ENCODE results near the gene AOPEP.

Gene AOPEP

DNA sequence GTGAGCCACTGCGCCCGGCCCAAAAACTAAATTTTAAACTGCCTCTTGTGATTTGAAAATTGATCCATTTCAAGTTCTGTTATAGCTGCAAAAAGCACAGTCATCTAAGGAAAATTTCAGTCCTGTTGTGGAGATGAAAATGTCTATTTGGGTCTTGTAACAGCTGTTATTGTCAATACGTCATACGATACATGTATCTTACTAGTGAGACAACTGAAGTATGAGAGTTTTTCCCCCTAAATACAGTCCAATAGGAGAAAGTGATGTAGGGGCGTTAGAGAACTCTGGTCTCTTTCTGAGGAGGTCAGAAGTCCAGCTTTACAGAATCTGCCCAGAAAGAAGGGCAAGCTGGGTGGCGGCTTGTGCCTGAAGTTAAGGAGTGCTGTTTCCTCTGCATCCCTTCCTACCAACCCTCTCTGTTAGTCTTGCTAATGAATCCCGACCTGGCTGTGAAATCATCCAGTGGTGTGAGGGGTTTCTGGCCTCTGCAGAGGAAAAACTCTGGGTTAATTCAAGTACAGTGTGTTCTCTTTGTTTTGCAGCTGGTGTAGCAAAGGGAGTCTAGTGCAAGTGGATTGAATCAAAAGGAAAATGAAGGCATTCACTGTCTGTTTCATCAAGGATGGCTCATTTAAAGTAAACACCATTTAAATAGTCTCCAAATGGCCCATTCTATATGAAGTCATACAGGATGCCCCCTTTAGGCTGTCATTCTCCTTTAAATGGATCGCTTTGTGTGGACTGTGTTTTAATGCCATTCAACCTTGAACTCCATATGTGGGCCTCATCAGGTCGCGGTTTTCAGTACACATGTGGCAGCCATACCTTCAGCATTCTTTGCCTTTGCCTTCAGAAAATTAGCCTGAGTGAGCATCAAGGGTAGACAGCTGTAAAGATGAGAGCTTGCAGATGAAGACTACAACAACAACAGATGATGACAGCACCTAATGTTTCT is 59.0 kb downstream of the AOPEP start:
- Histone ChIP-seq H3K4me3 (ENCODE audit: low read depth in 1 of 5, low read length in 5 of 5) (no peak overlapping the region), H3K4me1 (ENCODE audit: control insufficient read depth in 5 of 5, insufficient read depth in 5 of 5, low read length in 5 of 5) (peaks cover 0 to 11% (median 6%) of the 10 kb centered on the region in 5 donors), H3K27me3 (ENCODE audit: control insufficient read depth in 5 of 5, insufficient read depth in 4 of 5, low read length in 5 of 5) (no peaks in the 10 kb centered on the region), H3K9me3 (ENCODE audit: control insufficient read depth in 5 of 5, low read length in 5 of 5) (no peaks in the 10 kb centered on the region), H3K27ac (ENCODE audit: low read depth, low read length) (no peak overlapping the region), H3K9ac (ENCODE audit: low read length in 5 of 5) (no peak overlapping the region), H3K36me3 (ENCODE audit: control insufficient read depth in 5 of 5, insufficient read depth in 5 of 5, low read length in 5 of 5) (no peaks in the 10 kb centered on the region)

- Histone ChIP-seq H3K27me3 (ENCODE audit: control insufficient read depth in 5 of 5, insufficient read depth in 4 of 5, low read length in 5 of 5) (no peaks in the 10 kb centered on the region), H3K4me1 (ENCODE audit: control insufficient read depth in 5 of 5, insufficient read depth in 5 of 5, low read length in 5 of 5) (peaks cover 0 to 11% (median 6%) of the 10 kb centered on the region in 5 donors), H3K36me3 (ENCODE audit: control insufficient read depth in 5 of 5, insufficient read depth in 5 of 5, low read length in 5 of 5) (no peaks in the 10 kb centered on the region), H3K9me3 (ENCODE audit: control insufficient read depth in 5 of 5, low read length in 5 of 5) (no peaks in the 10 kb centered on the region), H3K9ac (ENCODE audit: low read length in 5 of 5) (no peak overlapping the region), H3K4me3 (ENCODE audit: low read depth in 1 of 5, low read length in 5 of 5) (no peak overlapping the region), H3K27ac (ENCODE audit: low read depth, low read length) (no peak overlapping the region)
Observed at GRCh38 chr9:94786586-94786985, 60.1 kb downstream of the AOPEP start.

DNA sequence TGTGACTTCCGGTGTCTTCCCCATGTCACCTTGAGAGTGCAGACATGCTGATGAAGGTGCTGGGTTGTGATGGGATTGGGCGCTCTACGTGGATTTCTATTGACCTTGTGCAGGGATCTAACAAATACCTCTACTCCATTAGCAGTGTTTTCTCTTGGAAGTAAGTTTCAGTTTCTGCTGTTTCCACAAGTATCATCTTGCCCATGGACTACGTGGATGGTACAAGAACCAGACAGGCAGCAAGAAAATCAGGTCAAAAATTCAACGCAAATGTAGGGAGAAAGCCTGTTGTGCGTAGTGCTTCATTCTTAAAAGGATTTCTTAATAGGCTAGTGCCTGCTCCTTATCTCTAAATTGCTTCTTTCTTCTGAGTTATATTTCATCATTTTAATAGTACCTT is 60.8 kb downstream of the AOPEP start:
- Histone ChIP-seq H3K36me3 (ENCODE audit: control insufficient read depth in 5 of 5, insufficient read depth in 5 of 5, low read length in 5 of 5) (no peaks in the 10 kb centered on the region), H3K9ac (ENCODE audit: low read length in 5 of 5) (no peak overlapping the region), H3K9me3 (ENCODE audit: control insufficient read depth in 5 of 5, low read length in 5 of 5) (no peaks in the 10 kb centered on the region), H3K4me1 (ENCODE audit: control insufficient read depth in 5 of 5, insufficient read depth in 5 of 5, low read length in 5 of 5) (peaks cover 0 to 10% (median 6%) of the 10 kb centered on the region in 5 donors), H3K4me3 (ENCODE audit: low read depth in 1 of 5, low read length in 5 of 5) (no peak overlapping the region), H3K27me3 (ENCODE audit: control insufficient read depth in 5 of 5, insufficient read depth in 4 of 5, low read length in 5 of 5) (no peaks in the 10 kb centered on the region), H3K27ac (ENCODE audit: low read depth, low read length) (no peak overlapping the region)

GRCh38 chr9:94788570-94789105 is 62.1 kb downstream of the AOPEP start:
- H3K9ac ChIP-seq (ENCODE audit: low read length in 5 of 5), result no peak overlapping the region
- no peaks in the 10 kb centered on the region for H3K4me1 ChIP-seq (ENCODE audit: control insufficient read depth in 5 of 5, insufficient read depth in 5 of 5, low read length in 5 of 5)
- H3K36me3 ChIP-seq (ENCODE audit: control insufficient read depth in 5 of 5, insufficient read depth in 5 of 5, low read length in 5 of 5), result no peaks in the 10 kb centered on the region
- no peak overlapping the region for H3K27ac ChIP-seq (ENCODE audit: low read depth, low read length)
- no peaks in the 10 kb centered on the region for H3K27me3 ChIP-seq (ENCODE audit: control insufficient read depth in 5 of 5, insufficient read depth in 4 of 5, low read length in 5 of 5)
- no peaks in the 10 kb centered on the region for H3K9me3 ChIP-seq (ENCODE audit: control insufficient read depth in 5 of 5, low read length in 5 of 5)
- no peak overlapping the region for H3K4me3 ChIP-seq (ENCODE audit: low read depth in 1 of 5, low read length in 5 of 5)

DNA sequence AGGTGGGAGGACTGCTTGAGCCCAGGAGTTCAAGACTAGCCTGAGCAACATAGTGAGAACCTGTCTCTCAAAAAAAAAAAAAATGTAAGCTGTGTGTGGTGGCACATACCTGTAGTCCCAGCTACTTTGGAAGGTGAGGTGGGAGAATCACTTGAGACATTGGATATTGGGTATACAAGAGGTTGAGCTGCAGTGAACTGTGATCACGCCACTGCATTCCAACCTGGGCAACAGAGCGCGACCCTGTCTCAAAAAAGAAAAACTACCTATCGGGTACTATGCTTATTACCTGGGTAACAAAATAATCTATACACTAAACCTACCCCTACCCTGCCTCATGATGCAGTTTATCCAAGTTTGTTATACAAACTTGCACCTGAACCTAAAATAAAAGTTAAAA is 64.9 kb downstream of the AOPEP start:
- Histone ChIP-seq H3K4me1 (ENCODE audit: control insufficient read depth in 5 of 5, insufficient read depth in 5 of 5, low read length in 5 of 5) (peaks cover 0 to 3% (median 0%) of the 10 kb centered on the region in 5 donors), H3K4me3 (ENCODE audit: low read depth in 1 of 5, low read length in 5 of 5) (no peak overlapping the region), H3K9me3 (ENCODE audit: control insufficient read depth in 5 of 5, low read length in 5 of 5) (no peaks in the 10 kb centered on the region), H3K36me3 (ENCODE audit: control insufficient read depth in 5 of 5, insufficient read depth in 5 of 5, low read length in 5 of 5) (peaks cover 0 to 8% (median 0%) of the 10 kb centered on the region in 5 donors), H3K27ac (ENCODE audit: low read depth, low read length) (no peak overlapping the region), H3K9ac (ENCODE audit: low read length in 5 of 5) (no peak overlapping the region), H3K27me3 (ENCODE audit: control insufficient read depth in 5 of 5, insufficient read depth in 4 of 5, low read length in 5 of 5) (no peaks in the 10 kb centered on the region)

DNA sequence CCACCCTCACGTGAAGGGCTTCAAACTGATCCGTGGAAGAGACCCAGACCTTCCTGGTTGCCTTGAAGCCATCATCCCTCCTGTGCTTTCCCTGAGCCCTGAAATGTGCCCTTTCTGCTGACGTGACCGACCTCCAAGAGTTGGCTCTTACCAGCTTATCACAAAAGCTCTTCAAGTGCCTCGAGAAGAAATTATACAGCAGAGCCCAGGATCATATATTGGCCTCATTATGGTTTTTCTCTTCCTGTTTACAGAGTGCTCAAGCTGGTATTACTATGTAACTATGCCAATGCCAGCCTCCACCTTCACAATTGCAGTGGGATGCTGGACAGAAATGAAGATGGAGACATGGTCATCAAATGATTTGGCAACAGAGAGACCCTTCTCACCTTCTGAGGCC is 66.0 kb downstream of the AOPEP start:
- Histone ChIP-seq H3K9ac (ENCODE audit: low read length in 5 of 5) (no peak overlapping the region), H3K4me3 (ENCODE audit: low read depth in 1 of 5, low read length in 5 of 5) (no peak overlapping the region), H3K4me1 (ENCODE audit: control insufficient read depth in 5 of 5, insufficient read depth in 5 of 5, low read length in 5 of 5) (peaks cover 0 to 3% (median 0%) of the 10 kb centered on the region in 5 donors), H3K36me3 (ENCODE audit: control insufficient read depth in 5 of 5, insufficient read depth in 5 of 5, low read length in 5 of 5) (peaks cover 0 to 8% (median 0%) of the 10 kb centered on the region in 5 donors), H3K27ac (ENCODE audit: low read depth, low read length) (no peak overlapping the region), H3K27me3 (ENCODE audit: control insufficient read depth in 5 of 5, insufficient read depth in 4 of 5, low read length in 5 of 5) (no peaks in the 10 kb centered on the region), H3K9me3 (ENCODE audit: control insufficient read depth in 5 of 5, low read length in 5 of 5) (no peaks in the 10 kb centered on the region)

DNA sequence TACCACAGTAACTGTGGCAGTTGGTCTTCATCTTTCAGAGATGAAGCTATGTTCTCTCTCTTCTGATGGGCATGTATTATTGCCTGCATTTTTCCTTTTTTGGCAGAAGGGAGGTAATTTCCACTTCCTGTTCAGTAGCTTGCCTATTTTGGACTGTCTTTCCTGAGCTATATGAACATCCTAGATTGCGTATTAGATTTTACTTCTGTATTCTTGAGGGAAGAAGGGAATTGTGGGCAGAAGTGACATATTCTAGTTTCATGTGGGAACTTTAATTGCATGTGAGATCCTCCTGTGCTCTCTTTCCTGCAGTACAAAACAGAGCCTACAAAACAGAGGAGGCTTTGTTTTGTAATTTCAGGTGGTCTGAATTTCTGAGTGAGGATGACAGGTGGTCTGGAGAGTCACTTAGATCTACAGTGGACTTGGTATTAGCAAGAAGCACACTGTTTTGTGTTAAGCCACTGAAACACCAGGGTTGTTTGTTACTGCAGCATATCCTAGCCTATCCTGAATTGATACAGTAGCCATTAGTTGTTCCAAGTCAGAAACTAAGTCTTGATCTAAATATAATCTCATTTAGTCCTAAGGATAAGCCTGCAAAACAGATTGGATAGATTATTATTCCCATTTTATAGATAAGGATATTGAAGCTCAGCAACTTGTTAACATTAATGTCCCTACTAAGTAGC is 68.1 kb downstream of the AOPEP start:
- no peaks in the 10 kb centered on the region for H3K9me3 ChIP-seq (ENCODE audit: control insufficient read depth in 5 of 5, low read length in 5 of 5)
- peaks cover 0 to 3% (median 0%) of the 10 kb centered on the region in 5 donors for H3K4me1 ChIP-seq (ENCODE audit: control insufficient read depth in 5 of 5, insufficient read depth in 5 of 5, low read length in 5 of 5)
- H3K36me3 ChIP-seq (ENCODE audit: control insufficient read depth in 5 of 5, insufficient read depth in 5 of 5, low read length in 5 of 5), result peaks cover 0 to 8% (median 0%) of the 10 kb centered on the region in 5 donors
- H3K4me3 ChIP-seq (ENCODE audit: low read depth in 1 of 5, low read length in 5 of 5), result no peak overlapping the region
- no peak overlapping the region for H3K27ac ChIP-seq (ENCODE audit: low read depth, low read length)
- H3K9ac ChIP-seq (ENCODE audit: low read length in 5 of 5), result no peak overlapping the region
- H3K27me3 ChIP-seq (ENCODE audit: control insufficient read depth in 5 of 5, insufficient read depth in 4 of 5, low read length in 5 of 5), result no peaks in the 10 kb centered on the region

GRCh38 chr9:94796687-94797086 is 70.2 kb downstream of the AOPEP start:
- peaks cover 0 to 3% (median 0%) of the 10 kb centered on the region in 5 donors for H3K4me1 ChIP-seq (ENCODE audit: control insufficient read depth in 5 of 5, insufficient read depth in 5 of 5, low read length in 5 of 5)
- H3K9ac ChIP-seq (ENCODE audit: low read length in 5 of 5), result no peak overlapping the region
- H3K4me3 ChIP-seq (ENCODE audit: low read depth in 1 of 5, low read length in 5 of 5), result no peak overlapping the region
- peaks cover 7 to 17% (median 9%) of the 10 kb centered on the region in 5 donors for H3K36me3 ChIP-seq (ENCODE audit: control insufficient read depth in 5 of 5, insufficient read depth in 5 of 5, low read length in 5 of 5)
- H3K27me3 ChIP-seq (ENCODE audit: control insufficient read depth in 5 of 5, insufficient read depth in 4 of 5, low read length in 5 of 5), result no peaks in the 10 kb centered on the region
- no peaks in the 10 kb centered on the region for H3K9me3 ChIP-seq (ENCODE audit: control insufficient read depth in 5 of 5, low read length in 5 of 5)
- no peak overlapping the region for H3K27ac ChIP-seq (ENCODE audit: low read depth, low read length)

GRCh38 chr9:94798201-94798600 is 71.7 kb downstream of the AOPEP start:
- Histone ChIP-seq H3K4me1 (ENCODE audit: control insufficient read depth in 5 of 5, insufficient read depth in 5 of 5, low read length in 5 of 5) (peaks cover 0 to 3% (median 0%) of the 10 kb centered on the region in 5 donors), H3K36me3 (ENCODE audit: control insufficient read depth in 5 of 5, insufficient read depth in 5 of 5, low read length in 5 of 5) (peaks cover 8 to 17% (median 9%) of the 10 kb centered on the region in 5 donors), H3K9ac (ENCODE audit: low read length in 5 of 5) (no peak overlapping the region), H3K9me3 (ENCODE audit: control insufficient read depth in 5 of 5, low read length in 5 of 5) (no peaks in the 10 kb centered on the region), H3K27me3 (ENCODE audit: control insufficient read depth in 5 of 5, insufficient read depth in 4 of 5, low read length in 5 of 5) (no peaks in the 10 kb centered on the region), H3K4me3 (ENCODE audit: low read depth in 1 of 5, low read length in 5 of 5) (no peak overlapping the region), H3K27ac (ENCODE audit: low read depth, low read length) (no peak overlapping the region)

DNA sequence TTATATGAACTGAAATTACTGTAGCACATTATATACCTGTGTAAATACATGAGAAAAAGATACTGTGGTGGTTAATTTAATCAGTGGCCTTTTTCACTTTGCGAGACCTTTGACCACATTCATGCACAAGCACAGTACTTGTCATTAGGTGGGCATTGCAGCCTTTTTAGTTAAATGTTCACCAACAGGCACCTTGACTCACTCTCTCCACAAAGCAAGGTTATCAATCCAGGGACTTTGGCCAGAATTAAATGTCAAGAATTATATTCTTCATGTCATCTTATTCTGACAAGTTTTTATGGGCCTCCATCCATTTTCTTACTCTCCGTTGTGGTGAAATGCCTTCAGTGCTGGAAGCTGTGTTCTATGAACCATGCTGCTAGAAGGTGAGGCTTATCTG is 72.2 kb downstream of the AOPEP start:
- Histone ChIP-seq H3K27me3 (ENCODE audit: control insufficient read depth in 5 of 5, insufficient read depth in 4 of 5, low read length in 5 of 5) (no peaks in the 10 kb centered on the region), H3K9me3 (ENCODE audit: control insufficient read depth in 5 of 5, low read length in 5 of 5) (no peaks in the 10 kb centered on the region), H3K4me3 (ENCODE audit: low read depth in 1 of 5, low read length in 5 of 5) (no peak overlapping the region), H3K4me1 (ENCODE audit: control insufficient read depth in 5 of 5, insufficient read depth in 5 of 5, low read length in 5 of 5) (peaks cover 0 to 3% (median 0%) of the 10 kb centered on the region in 5 donors), H3K9ac (ENCODE audit: low read length in 5 of 5) (no peak overlapping the region), H3K27ac (ENCODE audit: low read depth, low read length) (no peak overlapping the region), H3K36me3 (ENCODE audit: control insufficient read depth in 5 of 5, insufficient read depth in 5 of 5, low read length in 5 of 5) (peaks cover 8 to 17% (median 9%) of the 10 kb centered on the region in 5 donors)

All from subcutaneous abdominal adipose tissue (tissue), 5 donors.